ENCODE data around the gene GRM4. TPM values are rescaled to one million over a fixed set of nuclear protein-coding genes. Genes with fewer than 3 reads are reported as not detected.

Gene GRM4
- not detected in 2 replicates for total RNA-seq (2014; rRNA removed)
- Bru-seq, nascent RNA, result percentile 4 among the genes with signal in this experiment
- BruChase-seq, experiment 1, labeled RNA remaining after a 6-hour chase, result percentile 6 among the genes with signal in this experiment
- percentile 2 among the genes with signal in this experiment for BruChase-seq, experiment 2, labeled RNA remaining after a 2-hour chase
- long read RNA-seq, result 0 reads

GRCh38 chr6:34146021-34146782, at the start of gene GRM4:
TSS of gene GRM4 (minus strand) at chr6:34146087. CDS start at chr6:34133496, 12,591 bp downstream.
- H3F3A ChIP-seq (ENCODE audit: low read length, unreplicated experiment), result no peaks in the 10 kb centered on the region
- no peaks in the 10 kb centered on the region for H3K4me1 ChIP-seq (ENCODE audit: insufficient read depth, low read length)
- no peaks in the 10 kb centered on the region for H4K20me1 ChIP-seq (ENCODE audit: low read length)
- ATAC-seq, result no peak
- BruUV-seq (replicated peaks), result no TSS peak
- TF ChIP-seq EZH2phosphoT487 (IDR thresholded peaks at IDR 0.05; ENCODE audit: borderline replicate concordance, low read length) (no peak), EZH2 (IDR thresholded peaks at IDR 0.05; ENCODE audit: low read length, unreplicated experiment) (no peak), CTCF (conservative IDR thresholded peaks at IDR 0.05; ENCODE audit: low read depth, low read length) (no peak)
- peak within 1 kb of the TSS; percentile 73 for H3K4me2 ChIP-seq (ENCODE audit: low read length)
- no peak within 1 kb of the TSS for H3K27ac ChIP-seq (ENCODE audit: low read length)
- H3K9ac ChIP-seq (ENCODE audit: low read length), result no peak within 1 kb of the TSS
- ChIA-PET POLR2A (ENCODE audit: unreplicated experiment) (no interaction called here), CTCF (interaction anchor here (0.6 kb wide), 1 partner anchor 10 kb away, joined by 4 read pairs; no protein-coding TSS in a partner anchor)
- no peaks in the 10 kb centered on the region for H3K36me3 ChIP-seq (ENCODE audit: low read depth, low read length)
- H3K9me2 ChIP-seq (replicated peaks; ENCODE audit: low read length), result no peaks in the 10 kb centered on the region
- no peaks in the 10 kb centered on the region for H3K9me3 ChIP-seq (ENCODE audit: low read length)
- peak within 1 kb of the TSS; percentile 37; the same call in 1 of the 2 replicates for H3K4me3 ChIP-seq (ENCODE audit: low read length)
- no peak for DNase-seq
- peak within 1 kb of the TSS; percentile 30; the same call in 1 of the 2 replicates for H2AFZ ChIP-seq (ENCODE audit: low read length)
- intact Hi-C loops (cut with micrococcal nuclease), result no loop called here
- no peaks in the 10 kb centered on the region for H3K79me2 ChIP-seq (ENCODE audit: low read length)
- peaks cover 44% of the 10 kb centered on the region for H3K27me3 ChIP-seq (ENCODE audit: low read length)

GRCh38 chr6:34194772-34195171, 48.9 kb upstream of the GRM4 start:
- no peak for TF ChIP-seq EZH2 (IDR thresholded peaks at IDR 0.05; ENCODE audit: low read length, unreplicated experiment)
- TF ChIP-seq CTCF (conservative IDR thresholded peaks at IDR 0.05; ENCODE audit: low read depth, low read length), result peak; percentile 38; the same call in 1 of the 2 replicates
- no TSS peak for BruUV-seq (replicated peaks)
- H3K4me3 ChIP-seq (ENCODE audit: low read length), result no peak overlapping the region
- H3K36me3 ChIP-seq (ENCODE audit: low read depth, low read length), result no peaks in the 10 kb centered on the region
- H3K9me3 ChIP-seq (ENCODE audit: low read length), result no peaks in the 10 kb centered on the region
- no peak for DNase-seq
- H3K9me2 ChIP-seq (replicated peaks; ENCODE audit: low read length), result no peaks in the 10 kb centered on the region
- H3F3A ChIP-seq (ENCODE audit: low read length, unreplicated experiment), result no peaks in the 10 kb centered on the region
- no peak for ATAC-seq
- ChIA-PET CTCF (no interaction called here), POLR2A (ENCODE audit: unreplicated experiment) (no interaction called here)
- no peak overlapping the region for H3K27ac ChIP-seq (ENCODE audit: low read length)
- no peak overlapping the region for H2AFZ ChIP-seq (ENCODE audit: low read length)
- no peaks in the 10 kb centered on the region for H3K27me3 ChIP-seq (ENCODE audit: low read length)
- intact Hi-C loops (cut with micrococcal nuclease), result no loop called here
- no peak overlapping the region for H3K9ac ChIP-seq (ENCODE audit: low read length)
- H4K20me1 ChIP-seq (ENCODE audit: low read length), result no peaks in the 10 kb centered on the region
- H3K79me2 ChIP-seq (ENCODE audit: low read length), result no peaks in the 10 kb centered on the region
- peaks cover 9% of the 10 kb centered on the region for H3K4me1 ChIP-seq (ENCODE audit: insufficient read depth, low read length)
- H3K4me2 ChIP-seq (ENCODE audit: low read length), result no peak overlapping the region
